Measurements from ENCODE around the gene CLIP1. TPM values are rescaled to one million over a fixed set of nuclear protein-coding genes. Genes with fewer than 3 reads are reported as not detected.

Gene CLIP1
- total and polyA plus RNA-seq, 2 of the 8 experiments (the other 6 are each of a cell fraction or from before 2014, with no cell fraction given): 19.0 to 27.6 TPM

- Histone ChIP-seq H2BK120ac (replicated peaks; ENCODE audit: low read depth, low read length) (no peak overlapping the region), H3K18ac (ENCODE audit: extremely low read depth, low read length) (no peak overlapping the region), H3K27me3 (replicated peaks in 1 of 4; ENCODE audit: control insufficient read depth in 3 of 4, extremely low read depth in 1 of 4, insufficient read depth in 3 of 4, low read length in 3 of 4) (no peaks in the 10 kb centered on the region), H2AFZ (ENCODE audit: low read length) (no peak overlapping the region), H3K23ac (ENCODE audit: insufficient read length) (no peak overlapping the region), H3K79me1 (ENCODE audit: low read depth, low read length) (no peaks in the 10 kb centered on the region), H4K8ac (ENCODE audit: extremely low read depth, insufficient read depth, low read length) (no peak overlapping the region), H3K27ac (ENCODE audit: low read depth, low read length) (no peak overlapping the region), H3K4me2 (ENCODE audit: insufficient read depth in 1 of 2, low read depth in 2 of 2, low read length in 2 of 2) (no peak overlapping the region), H2AK5ac (ENCODE audit: low read depth, low read length) (no peak overlapping the region), H3K56ac (replicated peaks; ENCODE audit: insufficient read length, low read depth, low read length) (no peak overlapping the region), H3K9ac (replicated peaks in 1 of 4; ENCODE audit: extremely low read depth in 1 of 4, low read depth in 3 of 4, low read length in 3 of 4) (no peak overlapping the region), H3K79me2 (ENCODE audit: control insufficient read depth in 1 of 2, insufficient read depth in 2 of 2, low read length in 2 of 2) (no peaks in the 10 kb centered on the region), H3K14ac (ENCODE audit: insufficient read length) (no peak overlapping the region), H3K36me3 (ENCODE audit: control insufficient read depth in 2 of 4, insufficient read depth in 4 of 4, low read length in 3 of 4) (0 out of 8 replicates have a peak, but pooled peaks cover 0 to 2% (median 0%) of the 10 kb centered on the region in 4 experiments), H2BK5ac (ENCODE audit: low read depth, low read length) (no peak overlapping the region), H3K23me2 (ENCODE audit: low read depth, low read length) (no peaks in the 10 kb centered on the region), H2BK20ac (ENCODE audit: low read length) (no peak overlapping the region), H3K4ac (replicated peaks; ENCODE audit: insufficient read length, low read depth, low read length) (no peak overlapping the region), H3K9me3 (ENCODE audit: insufficient read depth in 2 of 2, low read depth in 1 of 2, low read length in 1 of 2) (no peaks in the 10 kb centered on the region), H2BK12ac (ENCODE audit: low read depth, low read length) (no peak overlapping the region), H3K4me1 (replicated peaks in 1 of 4; ENCODE audit: control insufficient read depth in 3 of 4, insufficient read depth in 4 of 4, low read length in 3 of 4) (no peaks in the 10 kb centered on the region), H3K4me3 (ENCODE audit: extremely low read depth in 1 of 4, insufficient read depth in 2 of 4, low read depth in 3 of 4, low read length in 4 of 4) (no peak overlapping the region), H4K91ac (replicated peaks; ENCODE audit: insufficient read length, low read length) (no peak overlapping the region), H4K5ac (ENCODE audit: insufficient read length, low read depth, low read length) (no peak overlapping the region), H2BK15ac (ENCODE audit: low read length) (no peak overlapping the region), H4K20me1 (replicated peaks in 1 of 2; ENCODE audit: control insufficient read depth in 1 of 2, insufficient read depth in 2 of 2, low read length in 2 of 2) (no peaks in the 10 kb centered on the region)
- DNase-seq (ENCODE audit: low read depth in 1 of 2, low spot score in 2 of 2): no peak
- FAIRE-seq: no peak
- CTCF ChIA-PET (ENCODE audit: partially characterized antibody): no interaction called here
- POLR2A ChIA-PET (ENCODE audit: partially characterized antibody): no interaction called here
- 87% methylated on average over 7 of the region's 7 CpGs; no CpG with 5 or more reads in 1 of the 2 experiments for WGBS, 2 experiments (ENCODE audit: extremely low coverage in 1 of 2, insufficient coverage in 1 of 2, insufficient read length in 1 of 2, insufficient replicate concordance in 2 of 2, low coverage in 1 of 2, low lambda C conversion rate in 2 of 2, missing lambda C conversion rate in 1 of 2)
- TF ChIP-seq CREB1 (IDR thresholded peaks at IDR 0.05) (no peak), GABPA (IDR thresholded peaks at IDR 0.05; ENCODE audit: borderline replicate concordance, insufficient read depth, low read length) (no peak), ASH2L (IDR thresholded peaks at IDR 0.05; ENCODE audit: low read length) (no peak), ZNF274 (IDR thresholded peaks at IDR 0.05; ENCODE audit: borderline replicate concordance, extremely low read depth, low read length) (no peak), PHF8 (conservative IDR thresholded peaks at IDR 0.05; ENCODE audit: low read depth, low read length) (no peak), SP1 (IDR thresholded peaks at IDR 0.05; ENCODE audit: low read depth, low read length) (no peak), CTCF (IDR thresholded peaks at IDR 0.05; ENCODE audit: control extremely low read depth in 1 of 3, insufficient read depth in 1 of 3, low read depth in 1 of 3, low read length in 3 of 3) (no peak), POLR2A (IDR thresholded peaks at IDR 0.05; ENCODE audit: control extremely low read depth in 1 of 2, low read depth in 2 of 2, low read length in 2 of 2) (no peak), SIRT6 (IDR thresholded peaks at IDR 0.05; ENCODE audit: low read length) (no peak), CHD2 (IDR thresholded peaks at IDR 0.05; ENCODE audit: low read length) (no peak), CEBPB (IDR thresholded peaks at IDR 0.05; ENCODE audit: low read depth, low read length) (no peak), TEAD4 (IDR thresholded peaks at IDR 0.05; ENCODE audit: low read depth, low read length) (no peak), KDM1A (IDR thresholded peaks at IDR 0.05; ENCODE audit: borderline replicate concordance, low read length) (no peak), CHD1 (IDR thresholded peaks at IDR 0.05; ENCODE audit: low read depth, low read length) (no peak), HDAC6 (IDR thresholded peaks at IDR 0.05; ENCODE audit: low read depth, low read length) (no peak)
Measured at GRCh38 chr12:122276242-122276641, 146.2 kb downstream of the CLIP1 start.

Measured in H1 (cell line).